K562 (cell line): ENCODE data around the gene CHD2.

ENCODE experiments used
- ARID2 ChIP-seq: fragments of 450-650 bp; IDR thresholded peaks from 2 replicates; pipeline ENCODE4 v1.6.1; 2017; ENCODE audit warnings: antibody characterized with exemption, mild to moderate bottlenecking
- CEBPB ChIP-seq: fragments of 450-650 bp; IDR thresholded peaks from 2 replicates; pipeline ENCODE4 v1.6.1; 2016; ENCODE audit warnings: missing genetic modification characterization, missing compliant biosample characterization
- CHD4 ChIP-seq: fragments of 200-600 bp; sonication (generic); IDR thresholded peaks from 3 replicates; pipeline ENCODE4 v1.6.1; 2012; ENCODE audit warnings: low read depth, mild to moderate bottlenecking, mixed read lengths, low read length, inconsistent platforms; ENCODE audit not compliant: insufficient read depth, insufficient replicate concordance, poor library complexity, severe bottlenecking
- CTCF ChIP-seq, 3 experiments: IDR thresholded peaks in 2 of 3; conservative IDR thresholded peaks in 1 of 3; 2 replicates each; pipeline ENCODE4 v1.5.1; 2011 to 2012; ENCODE audit warnings: low read length in 3 of 3, mild to moderate bottlenecking in 3 of 3, control low read depth in 2 of 3, improper control_type of control experiment in 1 of 3, inconsistent platforms in 1 of 3, low read depth in 1 of 3, mixed read lengths in 1 of 3, moderate library complexity in 1 of 3; ENCODE audit not compliant: insufficient read depth in 2 of 3
- HDAC2 ChIP-seq: fragments of 450-650 bp; IDR thresholded peaks from 2 replicates; pipeline ENCODE4 v1.6.1; 2016; ENCODE audit warnings: mild to moderate bottlenecking
- KLF1 ChIP-seq: fragments of 450-650 bp; IDR thresholded peaks from 2 replicates; pipeline ENCODE4 v1.6.1; 2016; ENCODE audit warnings: missing genetic modification characterization, missing compliant biosample characterization
- MAX ChIP-seq: sonication (generic); formaldehyde crosslinking; IDR thresholded peaks from 2 replicates; pipeline ENCODE4 v1.9.0; 2022; ENCODE audit warnings: mild to moderate bottlenecking, missing genetic modification reagents
- RFX7 ChIP-seq: fragments of 250-450 bp; sonication (Bioruptor Pico); IDR thresholded peaks from 2 replicates; pipeline ENCODE4 v1.5.1; 2021; ENCODE audit warnings: mild to moderate bottlenecking
- TSC22D4 ChIP-seq: fragments of 450-650 bp; IDR thresholded peaks from 2 replicates; pipeline ENCODE4 v1.6.1; 2016; ENCODE audit warnings: missing genetic modification characterization, missing biosample characterization, control low read depth
- ZNF57 ChIP-seq: fragments of 450-650 bp; formaldehyde crosslinking; IDR thresholded peaks from 2 replicates; pipeline ENCODE4 v1.4.0; 2020; ENCODE audit warnings: mild to moderate bottlenecking, moderate library complexity
- TF ChIP-seq, protein P1 (sequence below): fragments of 450-650 bp; conservative IDR thresholded peaks from 2 replicates; pipeline ENCODE4 v1.6.1; 2016; ENCODE audit warnings: missing genetic modification characterization, low read depth, mild to moderate bottlenecking, missing compliant biosample characterization, moderate library complexity
- TF ChIP-seq, protein P2 (sequence below): fragments of 450-650 bp; IDR thresholded peaks from 2 replicates; pipeline ENCODE4 v1.6.1; 2017; ENCODE audit warnings: antibody characterized with exemption

GRCh38 chr15:92952458-92952850 is 52.3 kb downstream of the CHD2 start:
- TF ChIP-seq ARID2 (no peak), RFX7 (CRISPR knock-in tag) (no peak), CTCF (IDR thresholded peaks at IDR 0.05 in 2 of 3, conservative IDR thresholded peaks at IDR 0.05 in 1 of 3; ENCODE audit: insufficient read depth in 2 of 3, low read depth in 1 of 3, low read length in 3 of 3) (no peak), HDAC2 (no peak), CHD4 (no peak), ZNF57 (no peak), TSC22D4 (tag) (no peak), MAX (CRISPR knock-in tag) (no peak), CEBPB (tag) (no peak), KLF1 (tag) (no peak)
- TF ChIP-seq, protein P1, sequence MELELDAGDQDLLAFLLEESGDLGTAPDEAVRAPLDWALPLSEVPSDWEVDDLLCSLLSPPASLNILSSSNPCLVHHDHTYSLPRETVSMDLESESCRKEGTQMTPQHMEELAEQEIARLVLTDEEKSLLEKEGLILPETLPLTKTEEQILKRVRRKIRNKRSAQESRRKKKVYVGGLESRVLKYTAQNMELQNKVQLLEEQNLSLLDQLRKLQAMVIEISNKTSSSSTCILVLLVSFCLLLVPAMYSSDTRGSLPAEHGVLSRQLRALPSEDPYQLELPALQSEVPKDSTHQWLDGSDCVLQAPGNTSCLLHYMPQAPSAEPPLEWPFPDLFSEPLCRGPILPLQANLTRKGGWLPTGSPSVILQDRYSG (tag): no peak
- TF ChIP-seq, protein P2, sequence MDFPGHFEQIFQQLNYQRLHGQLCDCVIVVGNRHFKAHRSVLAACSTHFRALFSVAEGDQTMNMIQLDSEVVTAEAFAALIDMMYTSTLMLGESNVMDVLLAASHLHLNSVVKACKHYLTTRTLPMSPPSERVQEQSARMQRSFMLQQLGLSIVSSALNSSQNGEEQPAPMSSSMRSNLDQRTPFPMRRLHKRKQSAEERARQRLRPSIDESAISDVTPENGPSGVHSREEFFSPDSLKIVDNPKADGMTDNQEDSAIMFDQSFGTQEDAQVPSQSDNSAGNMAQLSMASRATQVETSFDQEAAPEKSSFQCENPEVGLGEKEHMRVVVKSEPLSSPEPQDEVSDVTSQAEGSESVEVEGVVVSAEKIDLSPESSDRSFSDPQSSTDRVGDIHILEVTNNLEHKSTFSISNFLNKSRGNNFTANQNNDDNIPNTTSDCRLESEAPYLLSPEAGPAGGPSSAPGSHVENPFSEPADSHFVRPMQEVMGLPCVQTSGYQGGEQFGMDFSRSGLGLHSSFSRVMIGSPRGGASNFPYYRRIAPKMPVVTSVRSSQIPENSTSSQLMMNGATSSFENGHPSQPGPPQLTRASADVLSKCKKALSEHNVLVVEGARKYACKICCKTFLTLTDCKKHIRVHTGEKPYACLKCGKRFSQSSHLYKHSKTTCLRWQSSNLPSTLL: no peak
